LoVo (cell line): ENCODE data around the gene ZC3H4.

Experiments used
- DNase-seq: peaks from one replicate; pipeline ENCODE4 v3.0.0-alpha.2; 2016; ENCODE audit warnings: low spot score

Gene ZC3H4

DNA sequence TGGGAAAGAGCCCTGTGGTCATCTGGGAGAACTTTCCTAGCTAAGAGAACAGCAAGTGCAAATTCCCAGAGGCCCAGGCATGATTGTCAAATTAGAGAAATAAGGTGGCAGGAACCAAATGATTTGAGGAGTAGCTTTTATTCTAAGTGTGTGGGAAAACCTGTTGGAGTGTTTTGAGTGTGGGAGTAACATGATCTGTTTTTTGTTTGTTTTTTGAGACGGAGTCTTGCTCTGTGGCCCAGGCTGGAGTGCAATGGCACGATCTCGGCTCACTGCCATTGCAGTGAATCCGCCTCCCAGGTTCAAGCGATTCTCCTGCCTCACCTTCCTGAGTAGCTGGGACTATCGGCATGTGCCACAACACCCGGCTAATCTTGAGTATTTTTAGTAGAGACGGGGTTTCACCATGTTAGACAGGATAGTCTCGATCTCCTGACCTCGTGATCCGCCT is 19.5 kb upstream of the ZC3H4 start:
- DNase-seq, result no peak

DNA sequence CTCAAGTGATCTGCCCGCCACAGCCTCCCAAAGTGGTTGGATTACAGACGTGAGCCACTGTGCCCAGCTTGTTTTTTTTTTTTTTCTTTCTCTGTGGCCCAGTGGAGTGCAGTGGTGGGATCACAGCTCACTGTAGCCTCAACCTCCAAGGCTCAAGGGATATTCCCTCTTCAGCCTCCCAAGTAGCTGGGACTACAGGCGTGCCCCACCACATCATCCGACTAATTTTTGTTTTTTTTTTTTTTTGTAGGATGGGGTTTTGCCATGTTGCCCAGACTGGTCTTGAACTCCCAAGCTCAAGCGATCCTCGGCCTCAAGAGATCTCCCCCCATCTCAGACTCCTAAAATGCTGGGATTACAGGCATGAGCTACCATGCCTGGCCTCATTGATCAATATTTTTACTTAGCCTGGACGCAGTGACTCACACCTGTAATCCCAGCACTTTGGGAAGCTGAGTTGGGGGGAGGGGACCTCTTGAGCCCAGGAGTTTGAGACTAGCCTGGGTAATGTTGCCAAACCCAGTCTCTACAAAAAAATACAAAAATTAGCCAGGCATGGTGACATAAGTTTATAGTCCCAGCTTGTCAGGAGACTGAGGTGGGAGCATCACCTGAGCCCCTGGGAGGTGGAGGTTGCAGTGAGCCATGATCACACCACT is 18.7 kb upstream of the ZC3H4 start:
- DNase-seq, result no peak

DNA sequence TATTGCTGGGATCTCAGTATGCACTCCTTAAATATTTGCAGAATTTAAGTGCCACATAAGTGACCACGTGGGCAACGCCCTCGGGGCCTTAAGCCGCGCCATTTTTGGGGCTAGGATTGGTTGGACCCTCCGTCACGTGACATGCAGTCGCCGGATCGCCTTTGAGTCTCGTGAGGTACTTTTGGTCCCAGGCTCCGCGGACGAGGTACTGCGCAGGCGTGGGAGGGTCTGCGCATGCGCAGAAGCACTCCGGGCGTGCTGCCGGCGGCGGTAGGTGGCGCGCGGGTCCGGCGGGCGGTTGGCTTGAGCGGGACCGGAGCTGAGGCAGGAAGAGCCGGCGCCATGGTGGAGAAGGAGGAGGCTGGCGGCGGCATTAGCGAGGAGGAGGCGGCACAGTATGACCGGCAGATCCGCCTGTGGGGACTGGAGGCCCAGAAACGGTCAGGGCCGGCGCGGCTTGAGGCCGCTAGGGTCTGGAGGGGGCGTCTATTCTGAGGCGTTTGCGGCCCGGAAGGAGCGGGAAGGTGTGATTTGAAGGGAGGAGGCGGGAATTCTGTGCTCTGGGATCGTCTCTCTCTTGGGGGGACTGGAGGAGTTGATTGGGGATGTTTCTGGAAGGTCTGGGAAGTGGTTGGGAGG is 17.1 kb upstream of the ZC3H4 start, which contains the start of gene SAE1:
Gene SAE1, plus strand, starts transcription at position 247 of the 639 bp plus-strand sequence. Its CDS starts 96 bp downstream, at position 343.
- peak; percentile 96 for DNase-seq

DNA sequence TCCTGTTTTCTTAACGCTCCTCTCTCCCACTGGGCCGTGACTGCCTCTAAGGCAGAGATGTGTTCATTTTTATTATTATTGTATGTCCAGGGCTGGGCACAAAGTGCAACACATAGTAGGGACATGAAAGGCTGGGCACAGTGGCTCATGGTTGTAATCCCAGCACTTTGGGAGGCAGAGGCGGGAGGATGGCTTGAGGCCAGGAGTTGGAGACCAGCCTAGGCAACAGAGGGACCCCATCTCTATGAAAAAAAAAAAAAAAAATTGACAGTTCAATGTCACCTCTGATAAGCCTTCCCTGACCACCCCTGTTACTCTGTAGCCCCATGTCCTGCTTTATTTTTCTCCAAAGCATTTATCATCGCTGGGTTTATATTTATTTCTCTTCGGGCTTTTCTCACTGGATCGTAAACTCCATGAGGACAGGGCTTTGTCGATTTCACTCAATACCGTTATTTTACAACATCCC is 16.6 kb upstream of the ZC3H4 start:
- DNase-seq, result no peak

DNA sequence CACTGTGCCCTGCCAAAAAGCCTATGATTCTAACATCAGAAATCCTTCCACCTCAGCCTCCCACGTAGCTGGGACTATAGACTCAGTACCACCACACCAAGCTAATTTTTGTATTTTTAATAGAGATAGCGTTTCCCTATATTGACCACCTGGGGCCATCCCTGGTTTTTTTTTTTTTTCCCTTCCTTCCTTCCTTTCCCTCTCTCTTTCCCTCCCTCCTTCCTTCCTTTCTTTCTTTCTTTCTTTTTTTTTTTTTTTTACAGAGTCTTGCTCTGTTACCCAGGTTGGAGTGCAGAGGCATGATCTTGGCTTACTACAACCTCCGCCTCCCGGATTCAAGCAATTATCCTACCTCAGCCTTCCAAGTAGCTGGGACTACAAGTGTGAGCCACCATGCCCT is 16.0 kb upstream of the ZC3H4 start:
- no peak for DNase-seq

DNA sequence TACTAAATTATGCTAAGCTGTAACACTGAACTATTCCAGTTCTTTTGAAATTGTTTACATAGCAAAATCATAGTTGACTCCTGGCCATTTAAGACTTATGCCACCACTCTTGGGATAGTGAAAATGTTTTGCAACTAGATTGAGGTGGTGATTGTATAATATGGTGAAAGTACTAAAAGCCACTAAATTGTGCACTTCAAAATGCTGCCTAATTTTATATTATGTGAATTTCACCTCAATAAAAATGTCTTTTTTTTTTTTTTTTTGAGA is 12.0 kb upstream of the ZC3H4 start:
- no peak for DNase-seq

DNA sequence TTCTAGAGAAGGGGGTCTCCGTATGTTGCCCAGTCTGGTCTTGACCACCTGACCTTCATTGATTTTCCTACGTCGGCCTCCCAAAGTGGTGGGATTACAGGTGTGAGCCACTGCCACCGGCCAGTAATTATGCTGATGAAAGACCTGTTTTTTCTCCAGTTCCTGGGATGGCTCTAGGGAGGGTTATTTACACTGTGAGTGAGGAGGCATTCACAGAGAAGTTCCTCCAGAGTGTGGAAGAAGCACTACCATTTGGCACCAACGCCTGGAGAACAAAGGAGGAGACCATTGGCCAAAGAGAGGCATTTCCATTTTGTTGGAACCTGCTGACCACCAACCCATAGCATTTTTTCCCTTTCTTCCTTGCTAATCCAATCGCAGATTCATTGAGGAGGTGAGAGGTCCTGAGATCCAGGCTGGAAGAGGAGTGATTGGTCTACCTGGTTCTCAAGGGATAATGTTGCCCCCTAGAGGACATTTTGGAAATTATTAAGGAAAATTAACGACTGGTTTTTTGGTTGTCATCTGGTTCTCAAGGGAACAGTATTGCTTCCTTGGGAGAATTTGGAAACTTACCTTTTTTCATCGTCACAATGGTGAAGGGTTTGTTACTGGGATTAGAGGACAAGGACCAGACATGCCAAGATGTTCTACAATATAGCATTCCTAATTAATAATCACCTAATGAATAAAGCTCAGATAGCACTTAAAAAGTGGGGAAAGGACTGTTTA is 11.5 kb upstream of the ZC3H4 start:
- DNase-seq, result peak; percentile 81

DNA sequence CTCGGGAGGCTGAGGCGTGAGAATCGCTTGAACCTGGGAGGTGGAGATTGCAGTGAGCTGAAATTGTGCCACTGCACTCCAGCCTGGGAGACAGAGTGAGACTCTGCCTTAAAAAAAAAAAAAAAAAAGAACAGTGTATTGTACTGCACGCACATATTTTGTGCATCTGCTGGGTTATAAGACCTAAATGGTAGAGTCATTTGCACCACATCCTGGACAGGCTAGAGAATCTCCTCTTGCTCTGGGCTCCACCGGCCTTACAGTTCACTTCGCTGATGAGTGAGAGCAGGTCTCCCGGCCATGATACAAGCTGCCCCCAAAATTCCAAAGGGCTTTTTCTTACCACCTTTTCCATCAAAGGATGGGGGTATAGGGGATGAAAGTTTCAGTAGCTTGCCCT is 9.8 kb upstream of the ZC3H4 start:
- no peak for DNase-seq

DNA sequence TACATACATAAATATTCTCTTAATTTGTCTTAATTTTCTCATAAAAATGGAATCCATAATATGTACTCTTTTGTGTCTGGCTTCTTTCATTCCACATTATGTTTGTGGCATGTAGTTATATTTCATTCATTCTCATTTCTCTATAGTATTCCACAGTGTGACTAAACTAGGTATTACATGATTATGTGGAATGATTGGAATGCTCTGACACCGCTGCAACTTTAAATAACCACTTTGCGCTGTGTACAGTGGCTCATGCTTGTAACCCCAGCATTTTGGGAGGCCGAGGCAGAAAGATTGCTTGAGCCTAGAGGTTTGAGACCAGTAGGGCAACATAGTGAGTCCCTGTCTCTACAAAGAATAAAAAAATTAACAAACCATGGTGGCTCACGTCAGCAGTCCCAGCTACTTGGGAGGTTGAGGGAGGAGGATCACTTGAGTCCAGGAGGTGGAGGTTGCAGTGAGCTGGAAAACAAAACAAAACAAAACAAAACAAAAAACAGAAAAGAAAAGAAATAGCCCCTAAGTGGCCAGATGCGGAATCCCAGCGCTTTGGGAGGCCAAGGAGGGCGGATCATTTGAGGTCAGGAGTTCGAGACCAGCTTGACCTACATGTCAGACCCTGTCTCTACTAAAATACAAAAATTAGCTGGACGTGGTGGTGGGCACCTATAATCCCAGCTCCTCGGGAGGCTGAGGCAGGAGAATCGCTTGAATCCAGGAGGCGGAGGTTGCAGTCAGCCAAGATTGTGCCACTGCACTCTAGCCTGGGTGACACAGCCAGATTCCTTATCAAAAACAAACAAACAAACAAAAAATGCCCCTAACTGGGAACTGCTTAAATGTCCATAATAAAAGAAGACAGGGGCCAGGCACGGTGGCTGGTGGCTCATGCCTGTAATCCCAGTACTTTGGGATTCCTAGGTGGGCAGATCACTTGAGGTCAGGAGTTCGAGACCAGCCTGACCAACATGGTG is 9.1 kb upstream of the ZC3H4 start:
- no peak for DNase-seq

DNA sequence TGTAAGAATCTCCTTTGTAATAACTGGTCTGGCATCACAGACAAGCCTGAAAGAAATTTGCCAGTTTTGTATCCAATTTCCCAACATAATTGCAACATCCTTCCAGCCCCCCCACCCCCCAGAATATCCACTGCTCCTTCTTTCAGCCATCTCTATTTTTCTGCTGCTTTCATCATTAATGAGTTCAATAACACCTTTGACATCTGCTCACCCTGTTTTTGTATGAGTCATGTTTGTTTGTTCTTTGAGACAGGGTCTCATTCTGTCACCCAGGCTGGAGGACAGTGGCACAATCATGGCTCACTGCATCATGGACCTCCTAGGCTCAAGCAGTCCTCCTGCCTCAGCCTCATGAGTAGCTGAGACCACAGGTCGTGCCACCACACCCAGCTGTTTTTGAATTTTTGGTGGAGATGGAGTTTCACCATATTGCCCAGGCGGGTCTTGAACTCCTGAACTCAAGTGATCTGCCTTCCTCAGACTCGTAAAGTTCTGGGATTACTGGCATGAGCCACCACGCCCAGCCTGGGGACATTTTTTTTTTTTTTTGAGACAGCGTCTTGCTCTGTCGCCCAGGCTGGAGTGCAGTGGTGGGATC is 7.0 kb upstream of the ZC3H4 start:
- DNase-seq, result no peak

DNA sequence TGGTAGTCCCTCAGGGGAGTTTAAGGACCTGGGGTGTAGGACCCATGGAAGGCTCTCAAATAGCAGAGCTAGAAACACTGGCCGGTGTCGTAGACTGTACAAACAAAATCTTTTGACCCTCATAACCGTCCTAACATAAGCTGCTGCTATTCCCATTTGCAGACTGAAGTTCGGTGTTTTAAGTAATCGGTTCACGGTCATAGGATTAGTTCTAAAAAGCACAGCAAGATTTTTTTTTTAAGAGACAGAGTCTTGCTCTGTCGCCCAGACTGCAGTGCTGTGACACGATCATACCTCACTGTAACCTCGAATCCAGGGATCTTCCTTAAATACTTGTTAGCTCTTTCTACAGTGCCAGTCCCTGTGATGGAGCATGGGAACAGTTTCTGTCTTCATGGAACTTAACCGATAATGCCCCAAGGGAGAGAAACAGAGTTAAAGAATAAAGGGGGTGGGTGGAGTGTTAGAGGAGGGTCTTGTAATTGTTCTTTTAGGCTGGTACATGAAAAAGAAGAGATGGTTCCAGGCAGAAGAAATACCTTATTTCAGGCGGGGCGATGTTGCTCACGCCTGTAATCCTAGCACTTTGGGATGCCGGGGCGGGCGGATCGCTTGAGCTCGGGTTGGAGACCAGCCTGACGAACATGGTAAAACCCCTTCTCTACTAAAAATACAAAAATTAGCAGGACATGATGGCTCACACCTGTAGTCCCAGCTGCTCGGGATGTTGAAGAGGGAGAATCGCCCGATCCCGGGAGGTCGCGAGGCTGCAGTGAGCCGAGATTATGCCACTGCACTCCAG is 475 bp upstream of the ZC3H4 start:
- no peak for DNase-seq

DNA sequence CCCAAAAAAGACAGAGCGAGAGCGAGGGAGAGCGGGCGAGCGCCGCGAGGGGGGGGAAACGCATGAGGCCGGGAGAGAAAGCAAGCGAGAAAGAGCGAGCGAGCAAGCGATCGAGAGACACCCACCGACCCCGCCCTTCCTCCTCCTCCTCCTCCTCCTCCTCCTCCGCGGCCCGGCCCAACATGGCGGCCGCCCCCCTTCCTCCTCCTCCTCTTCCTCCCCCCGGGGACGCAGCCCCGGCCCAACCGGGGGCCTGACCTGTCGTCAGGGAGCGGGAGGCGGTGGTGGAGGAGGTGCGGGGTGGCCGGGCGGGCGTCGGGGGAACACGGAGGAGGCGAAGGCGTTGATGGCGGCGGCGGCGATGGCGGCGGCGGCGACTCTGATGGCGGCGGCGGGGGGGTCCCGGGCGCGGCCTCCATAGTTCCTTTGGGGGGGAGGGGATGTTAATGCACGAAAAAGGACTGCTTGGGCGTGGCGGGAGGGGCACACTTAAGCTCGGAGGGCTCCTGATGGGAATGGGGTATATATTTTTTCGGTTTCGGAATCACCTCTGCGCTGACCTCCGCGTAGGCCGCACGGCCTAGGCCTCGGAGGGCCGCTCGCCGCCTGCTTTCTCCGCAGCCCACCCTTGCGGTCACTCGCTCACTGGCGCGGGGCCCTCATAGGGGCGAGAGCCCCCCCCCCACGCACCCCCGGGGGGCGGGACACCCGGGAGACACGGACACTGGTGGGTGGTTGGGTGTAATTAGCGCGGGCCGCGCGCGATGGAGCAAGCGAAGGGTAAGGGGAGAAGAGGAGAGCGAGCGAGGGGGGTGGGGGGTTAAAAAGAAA is 1.2 kb downstream of the ZC3H4 start:
- DNase-seq, result peak; percentile 89

DNA sequence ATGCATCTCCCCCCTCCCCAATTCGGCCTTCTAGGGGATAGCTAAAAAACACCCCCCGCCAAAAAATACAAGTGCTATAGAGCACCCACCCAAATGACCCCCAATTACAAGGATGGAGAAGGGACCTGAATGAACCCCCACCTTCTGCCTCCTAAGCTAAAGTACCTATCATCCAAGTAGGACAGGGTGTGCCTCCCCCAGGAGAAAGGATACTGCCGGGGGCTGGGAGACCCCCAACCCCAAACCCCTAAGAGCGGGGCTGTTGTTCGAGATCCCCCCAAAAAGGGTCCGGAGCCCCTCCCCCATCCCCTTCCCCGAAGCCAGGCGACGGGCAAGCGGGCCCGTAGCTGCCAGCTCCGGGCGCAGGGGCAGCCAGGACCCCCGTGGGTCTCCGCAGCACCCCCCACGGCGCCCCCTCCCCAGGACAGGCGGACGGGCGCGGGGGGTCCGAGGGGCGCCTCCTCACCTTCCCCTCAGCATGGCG is 1.9 kb downstream of the ZC3H4 start:
- no peak for DNase-seq

DNA sequence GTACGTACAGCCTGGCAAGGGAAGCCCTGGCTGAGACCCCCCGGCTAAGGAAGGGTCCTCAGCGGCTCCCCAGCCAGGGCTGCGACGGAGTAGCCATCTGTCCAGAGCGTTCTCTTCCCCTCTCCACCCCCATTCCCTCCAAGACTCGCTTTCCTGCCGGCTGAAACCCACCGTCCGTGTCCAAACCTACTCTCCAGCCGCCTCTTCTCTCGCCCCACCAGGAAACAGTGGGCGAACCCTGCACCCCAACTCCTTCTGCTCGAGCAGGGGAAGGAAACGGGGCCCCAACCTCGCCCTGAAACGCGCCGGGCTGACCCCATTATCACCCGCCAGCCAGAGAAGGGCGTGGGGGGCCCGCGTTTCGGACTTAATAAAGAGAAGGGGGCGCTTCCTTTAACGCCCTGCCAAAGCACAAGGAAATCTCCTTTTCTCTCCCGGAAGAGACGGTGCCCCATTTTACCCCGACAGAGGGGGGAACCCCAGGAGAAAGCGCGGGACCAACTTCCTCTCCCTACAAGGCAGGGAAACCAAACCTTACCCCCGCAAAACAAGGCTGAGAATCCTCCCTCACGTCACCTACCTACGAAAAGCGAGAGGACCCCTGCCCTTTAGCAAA is 2.5 kb downstream of the ZC3H4 start:
- no peak for DNase-seq

DNA sequence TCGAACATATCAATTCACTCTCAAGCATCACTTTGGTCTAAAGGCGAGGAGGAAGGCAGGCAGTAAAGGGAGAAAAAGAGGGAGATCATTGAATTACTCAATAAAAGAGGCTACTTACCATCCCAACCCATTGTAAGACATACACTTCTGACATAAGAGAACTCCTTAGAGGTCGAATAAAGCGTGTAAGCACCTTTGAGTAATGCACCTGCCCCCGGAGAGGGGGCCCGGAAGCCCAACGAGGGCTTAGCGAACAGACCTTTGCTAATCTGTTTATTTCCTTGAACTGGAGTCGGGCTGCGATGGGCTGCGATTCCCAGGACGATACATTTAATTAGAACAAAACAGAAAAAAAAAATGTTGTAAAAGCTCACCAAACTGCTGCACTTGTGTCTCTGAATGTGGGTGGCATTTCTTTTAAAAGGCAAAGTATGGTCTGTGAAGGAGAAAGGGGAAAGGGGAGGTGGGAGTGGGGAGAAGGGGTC is 3.0 kb downstream of the ZC3H4 start:
- DNase-seq, result no peak

DNA sequence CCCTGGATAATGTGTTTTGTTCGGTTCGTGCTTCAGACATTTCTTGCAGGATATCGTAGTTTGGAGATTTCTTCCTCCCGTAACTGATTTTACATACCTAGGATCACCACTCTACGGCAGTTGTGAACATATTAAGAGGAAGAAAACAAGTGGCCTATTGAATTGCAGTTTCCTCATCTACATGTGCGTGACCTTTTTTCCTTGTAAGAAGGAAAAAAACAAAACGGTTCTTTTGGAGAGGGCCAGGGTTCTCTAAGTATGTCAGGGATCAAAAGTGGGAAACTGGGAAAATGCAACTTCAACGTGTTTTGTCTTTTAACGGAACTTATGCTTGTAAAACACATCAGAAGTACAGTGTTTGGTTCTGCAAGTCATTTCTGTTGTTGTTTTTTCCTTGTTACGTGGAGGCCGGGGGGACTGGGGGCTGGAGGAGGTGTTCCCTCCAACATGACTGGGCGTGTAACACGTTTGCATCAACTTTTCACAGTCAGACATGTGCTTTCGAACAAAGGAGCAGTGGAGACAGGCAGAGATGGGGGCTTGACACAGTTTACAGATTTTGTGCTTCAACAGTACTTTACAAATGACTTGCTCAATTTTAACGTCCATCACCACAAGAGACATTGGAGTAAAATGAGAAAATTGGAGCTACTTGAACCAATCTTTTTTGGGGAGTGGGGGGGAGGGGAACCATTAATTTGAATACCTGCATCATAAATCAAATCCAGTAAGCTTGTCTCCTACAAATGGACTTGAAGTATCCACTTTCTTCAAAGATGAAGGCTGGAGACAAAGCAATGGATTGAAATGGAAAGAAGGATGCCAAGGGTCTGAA is 3.8 kb downstream of the ZC3H4 start:
- no peak for DNase-seq

DNA sequence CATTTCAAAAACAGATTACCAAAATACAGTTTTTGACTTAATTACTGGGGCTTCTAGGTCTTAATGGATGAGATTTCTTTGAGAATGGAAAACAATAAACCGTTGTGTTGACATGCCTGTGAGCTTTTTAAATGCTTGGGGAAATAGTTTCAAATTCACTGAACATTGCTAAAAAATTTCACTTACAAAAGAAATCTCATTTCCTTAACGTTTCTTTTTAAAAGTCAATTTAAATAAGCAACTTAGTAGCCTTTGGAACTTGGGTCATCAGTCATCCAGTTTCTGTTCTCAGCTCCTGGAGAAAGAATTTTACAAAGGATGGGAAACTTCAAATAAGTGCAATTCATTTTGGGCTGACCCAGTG is 4.4 kb downstream of the ZC3H4 start:
- no peak for DNase-seq
